HG03039 (cell line): ENCODE data around the gene SMIM11.

Source experiments
- ATAC-seq: cut with Tn5 transposase; IDR thresholded peaks from one replicate; pipeline ENCODE4 v1.9.1; 2021; ENCODE audit warnings: mild to moderate bottlenecking, moderate library complexity; ENCODE audit not compliant: unreplicated experiment

The SMIM11 gene

GRCh38 chr21:34374940-34375618 is at the start of gene SMIM11:
Gene SMIM11, plus strand, starts transcription at chr21:34375507. Its CDS starts 3,998 bp downstream, at chr21:34379505.
- ATAC-seq, result peak; percentile 86

- ATAC-seq, result no peak
Measured at GRCh38 chr21:34330055-34330454, 45.3 kb upstream of the SMIM11 start.

- no peak for ATAC-seq
Measured at GRCh38 chr21:34331726-34332125, 43.6 kb upstream of the SMIM11 start.

- ATAC-seq, result no peak
Measured at GRCh38 chr21:34332347-34332746, 43.0 kb upstream of the SMIM11 start.

GRCh38 chr21:34333121-34333739 is 42.1 kb upstream of the SMIM11 start:
- no peak for ATAC-seq

GRCh38 chr21:34335316-34335715 is 40.0 kb upstream of the SMIM11 start:
- ATAC-seq, result no peak

- ATAC-seq, result no peak
Measured at GRCh38 chr21:34336245-34336644, 39.1 kb upstream of the SMIM11 start.

- no peak for ATAC-seq
Measured at GRCh38 chr21:34336756-34337391, 38.4 kb upstream of the SMIM11 start.

GRCh38 chr21:34337741-34338140 is 37.6 kb upstream of the SMIM11 start:
- no peak for ATAC-seq

GRCh38 chr21:34338226-34338625 is 37.1 kb upstream of the SMIM11 start:
- ATAC-seq, result no peak

GRCh38 chr21:34340061-34340460 is 35.2 kb upstream of the SMIM11 start:
- ATAC-seq, result no peak

- ATAC-seq, result no peak
Measured at GRCh38 chr21:34342476-34342875, 32.8 kb upstream of the SMIM11 start.

GRCh38 chr21:34343347-34343746 is 32.0 kb upstream of the SMIM11 start:
- ATAC-seq, result no peak

GRCh38 chr21:34343838-34344381 is 31.4 kb upstream of the SMIM11 start:
- no peak for ATAC-seq

GRCh38 chr21:34344584-34344983 is 30.7 kb upstream of the SMIM11 start:
- no peak for ATAC-seq

- ATAC-seq, result no peak
Measured at GRCh38 chr21:34345091-34345871, 30.0 kb upstream of the SMIM11 start.

- no peak for ATAC-seq
Measured at GRCh38 chr21:34345892-34346291, 29.4 kb upstream of the SMIM11 start.

GRCh38 chr21:34348890-34349519 is 26.3 kb upstream of the SMIM11 start:
- ATAC-seq, result no peak

- ATAC-seq, result no peak
Measured at GRCh38 chr21:34351786-34352241, 23.5 kb upstream of the SMIM11 start.

- no peak for ATAC-seq
Measured at GRCh38 chr21:34352556-34352955, 22.8 kb upstream of the SMIM11 start.

GRCh38 chr21:34353182-34353581 is 22.1 kb upstream of the SMIM11 start:
- ATAC-seq, result no peak
